ENCODE data around the gene ARHGAP33. TPM values are rescaled to one million over a fixed set of nuclear protein-coding genes. Genes with fewer than 3 reads are reported as not detected.

Gene ARHGAP33
- total and polyA plus RNA-seq, 2 of the 8 experiments (the other 6 are each of a cell fraction or from before 2014, with no cell fraction given), result 6.5 to 25.2 TPM

GRCh38 chr19:35730326-35730725 is 45.0 kb upstream of the ARHGAP33 start:
- Histone ChIP-seq H4K91ac (replicated peaks; ENCODE audit: insufficient read length, low read length) (no peak overlapping the region), H3K9me3 (ENCODE audit: insufficient read depth in 2 of 2, low read depth in 1 of 2, low read length in 1 of 2) (no peaks in the 10 kb centered on the region), H3K79me1 (ENCODE audit: low read depth, low read length) (no peaks in the 10 kb centered on the region), H2BK120ac (replicated peaks; ENCODE audit: low read depth, low read length) (no peak overlapping the region), H3K4me1 (replicated peaks in 1 of 4; ENCODE audit: control insufficient read depth in 3 of 4, insufficient read depth in 4 of 4, low read length in 3 of 4) (no peaks in the 10 kb centered on the region), H4K20me1 (replicated peaks in 1 of 2; ENCODE audit: control insufficient read depth in 1 of 2, insufficient read depth in 2 of 2, low read length in 2 of 2) (peaks cover 12 to 24% of the 10 kb centered on the region in 2 experiments), H3K18ac (ENCODE audit: extremely low read depth, low read length) (no peak overlapping the region), H4K5ac (ENCODE audit: insufficient read length, low read depth, low read length) (no peak overlapping the region), H3K23me2 (ENCODE audit: low read depth, low read length) (no peaks in the 10 kb centered on the region), H2BK20ac (ENCODE audit: low read length) (no peak overlapping the region), H3K79me2 (ENCODE audit: control insufficient read depth in 1 of 2, insufficient read depth in 2 of 2, low read length in 2 of 2) (no peaks in the 10 kb centered on the region), H2BK12ac (ENCODE audit: low read depth, low read length) (no peak overlapping the region), H2AK5ac (ENCODE audit: low read depth, low read length) (no peak overlapping the region), H3K9ac (replicated peaks in 1 of 4; ENCODE audit: extremely low read depth in 1 of 4, low read depth in 3 of 4, low read length in 3 of 4) (no peak overlapping the region), H3K4me3 (ENCODE audit: extremely low read depth in 1 of 4, insufficient read depth in 2 of 4, low read depth in 3 of 4, low read length in 4 of 4) (no peak overlapping the region), H2BK5ac (ENCODE audit: low read depth, low read length) (no peak overlapping the region), H3K4ac (replicated peaks; ENCODE audit: insufficient read length, low read depth, low read length) (no peak overlapping the region), H3K36me3 (ENCODE audit: control insufficient read depth in 2 of 4, insufficient read depth in 4 of 4, low read length in 3 of 4) (peaks cover 29 to 73% (median 64%) of the 10 kb centered on the region in 4 experiments), H2BK15ac (ENCODE audit: low read length) (no peak overlapping the region), H2AFZ (ENCODE audit: low read length) (no peak overlapping the region), H3K4me2 (ENCODE audit: insufficient read depth in 1 of 2, low read depth in 2 of 2, low read length in 2 of 2) (no peak overlapping the region), H3K23ac (ENCODE audit: insufficient read length) (no peak overlapping the region), H4K8ac (ENCODE audit: extremely low read depth, insufficient read depth, low read length) (no peak overlapping the region), H3K27ac (ENCODE audit: low read depth, low read length) (no peak overlapping the region), H3K27me3 (replicated peaks in 1 of 4; ENCODE audit: control insufficient read depth in 3 of 4, extremely low read depth in 1 of 4, insufficient read depth in 3 of 4, low read length in 3 of 4) (no peaks in the 10 kb centered on the region), H3K14ac (ENCODE audit: insufficient read length) (no peak overlapping the region), H3K56ac (replicated peaks; ENCODE audit: insufficient read length, low read depth, low read length) (no peak overlapping the region)
- ChIA-PET POLR2A (ENCODE audit: partially characterized antibody) (interaction anchor here (0.7 to 3.4 kb wide), 7 partner anchors 10 to 141 kb away, joined by 3 to 14 read pairs (median 3); no protein-coding TSS in a partner anchor), CTCF (ENCODE audit: partially characterized antibody) (interaction anchor here (0.6 to 1.5 kb wide), 3 partner anchors 36 to 152 kb away, joined by 3 read pairs; no protein-coding TSS in a partner anchor)
- WGBS, 2 experiments (ENCODE audit: extremely low coverage in 1 of 2, insufficient coverage in 1 of 2, insufficient read length in 1 of 2, insufficient replicate concordance in 2 of 2, low coverage in 1 of 2, low lambda C conversion rate in 2 of 2, missing lambda C conversion rate in 1 of 2), result 91% methylated on average over 18 of the region's 18 CpGs; no CpG with 5 or more reads in 1 of the 2 experiments
- no peak for FAIRE-seq
- DNase-seq (ENCODE audit: low read depth in 1 of 2, low spot score in 2 of 2), result no peak
- TF ChIP-seq RXRA (IDR thresholded peaks at IDR 0.05; ENCODE audit: insufficient read depth, low read depth, low read length), result no peak
- no peak for TF ChIP-seq GABPA (IDR thresholded peaks at IDR 0.05; ENCODE audit: borderline replicate concordance, insufficient read depth, low read length)
- TF ChIP-seq ASH2L (IDR thresholded peaks at IDR 0.05; ENCODE audit: low read length), result no peak
- no peak for TF ChIP-seq EZH2 (IDR thresholded peaks at IDR 0.05; ENCODE audit: low read depth, low read length, severe bottlenecking)
- TF ChIP-seq SRF (IDR thresholded peaks at IDR 0.05; ENCODE audit: low read depth, low read length), result no peak
- no peak for TF ChIP-seq POU5F1 (IDR thresholded peaks at IDR 0.05; ENCODE audit: low read depth, low read length)
- TF ChIP-seq RAD21 (IDR thresholded peaks at IDR 0.05 in 1 of 2, conservative IDR thresholded peaks at IDR 0.05 in 1 of 2; ENCODE audit: low read depth in 2 of 2, low read length in 2 of 2), result no peak
- TF ChIP-seq TCF12 (IDR thresholded peaks at IDR 0.05; ENCODE audit: low read depth, low read length), result no peak
- no peak for TF ChIP-seq HDAC2 (IDR thresholded peaks at IDR 0.05; ENCODE audit: borderline replicate concordance in 1 of 2, low read depth in 2 of 2, low read length in 2 of 2)
- TF ChIP-seq ATF3 (IDR thresholded peaks at IDR 0.05; ENCODE audit: insufficient read depth, low read depth, low read length), result no peak
